ENCODE results near the gene EML1. TPM values are rescaled to one million over a fixed set of nuclear protein-coding genes. Genes with fewer than 3 reads are reported as not detected.

Gene EML1
- total RNA-seq = 62.0 and 77.8 TPM in 2 replicates

GRCh38 chr14:99793213-99794150 is at the start of gene EML1:
TSS of gene EML1 (plus strand) at chr14:99793413. CDS start at chr14:99793477, 64 bp downstream.

Other genes starting within 250 kb of the EML1 start
- 1.7 and 3.4 TPM in 2 replicates for gene CCDC85C, start 189.2 kb upstream of the EML1 start, total RNA-seq
- 4.4 and 7.9 TPM in 2 replicates for gene HHIPL1, start 148.3 kb upstream of the EML1 start, total RNA-seq
- under 0.01 and 0.74 TPM in 2 replicates for gene CYP46A1, start 109.1 kb upstream of the EML1 start, total RNA-seq

All from smooth muscle cell of bladder (primary cell).